CD4-positive, alpha-beta T cell treated with Interleukin-21 for 1 hour (primary cell): Measurements from ENCODE around the gene PEAK1.
"Not testable (repeated sequence)": the region's sequence is repeated elsewhere in the genome, so short reads cannot be mapped to it uniquely, and the experiment has no call there.

Experiments used
- DNase-seq: peaks from one replicate; pipeline ENCODE4 v3.0.0-alpha.2; 2020

PEAK1 gene

DNA sequence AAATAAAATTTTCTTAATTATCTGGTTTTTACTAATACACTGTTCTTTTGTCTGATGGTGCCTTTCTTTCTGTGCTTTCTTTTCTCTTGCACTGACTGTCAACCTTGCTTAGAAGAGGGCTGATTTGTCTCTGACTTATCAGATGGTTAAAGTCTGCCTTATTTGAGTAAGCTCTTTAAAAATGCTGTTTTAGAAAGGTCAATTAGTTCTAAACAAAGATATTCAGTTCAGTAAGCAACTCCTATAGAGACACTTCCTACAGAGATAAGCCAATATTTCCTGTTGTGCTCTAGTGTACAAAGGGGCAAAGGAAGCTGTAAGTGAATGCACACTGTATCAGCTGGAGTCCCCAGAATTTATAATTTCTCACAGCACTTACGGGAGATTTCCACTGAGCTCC, 195.6 kb downstream of the PEAK1 start:
- DNase-seq = no peak

DNA sequence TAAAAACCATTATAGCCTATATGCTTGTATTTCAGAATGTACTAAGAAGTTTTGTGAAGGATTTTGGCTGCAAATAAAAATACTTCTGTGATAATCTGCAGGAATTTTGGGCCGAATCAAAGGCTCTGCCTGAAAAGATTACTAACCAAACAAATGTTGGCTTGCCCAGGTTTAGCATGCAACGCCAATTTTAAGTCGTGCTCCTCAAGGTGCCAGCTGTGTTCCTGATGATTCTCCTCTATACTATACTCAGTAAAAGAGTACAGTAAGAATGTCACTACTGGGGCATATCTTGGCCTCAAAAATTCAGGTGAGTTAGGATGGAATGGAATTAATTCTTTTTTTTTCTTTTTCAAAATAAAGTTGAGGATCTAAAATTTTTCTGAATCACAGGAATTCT, 198.2 kb downstream of the PEAK1 start:
- DNase-seq = no peak

DNA sequence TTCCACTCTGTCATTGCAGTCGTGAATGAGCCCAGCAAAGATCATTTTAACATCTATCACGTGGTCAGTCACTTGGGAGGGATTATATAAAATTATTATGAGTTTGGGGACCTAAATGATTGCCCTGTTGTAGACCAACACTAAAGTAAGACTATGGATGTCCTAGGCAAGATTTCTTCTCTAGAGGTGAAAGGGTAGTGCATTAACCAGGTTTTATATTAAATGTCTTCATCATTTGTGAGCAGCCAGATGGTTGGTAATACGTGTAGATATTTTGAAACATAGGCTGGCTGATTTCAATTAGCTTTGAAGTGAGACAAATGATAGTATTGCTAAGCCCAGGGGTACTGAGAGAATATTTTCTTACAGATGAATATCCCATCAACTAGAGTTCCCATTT, 198.7 kb downstream of the PEAK1 start:
- no peak for DNase-seq

DNA sequence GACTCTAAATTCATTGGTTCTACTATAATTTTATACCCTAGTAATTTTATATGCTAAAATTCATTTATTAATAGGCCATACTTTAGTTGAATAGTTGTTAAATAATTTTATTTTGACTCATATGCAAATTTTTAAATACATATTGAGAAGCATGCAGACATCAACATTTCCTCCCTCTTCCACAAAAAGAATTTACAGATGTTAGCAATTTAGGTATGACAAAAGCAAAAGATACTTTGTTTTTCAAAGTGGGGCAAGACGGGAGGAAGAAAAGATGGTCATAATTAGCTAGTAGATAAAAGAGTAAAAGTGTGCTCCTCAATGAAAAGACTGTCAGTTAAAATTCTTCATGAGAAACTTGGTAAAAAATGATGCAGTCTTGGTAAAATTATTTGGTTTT, 200.1 kb downstream of the PEAK1 start:
- DNase-seq = no peak

DNA sequence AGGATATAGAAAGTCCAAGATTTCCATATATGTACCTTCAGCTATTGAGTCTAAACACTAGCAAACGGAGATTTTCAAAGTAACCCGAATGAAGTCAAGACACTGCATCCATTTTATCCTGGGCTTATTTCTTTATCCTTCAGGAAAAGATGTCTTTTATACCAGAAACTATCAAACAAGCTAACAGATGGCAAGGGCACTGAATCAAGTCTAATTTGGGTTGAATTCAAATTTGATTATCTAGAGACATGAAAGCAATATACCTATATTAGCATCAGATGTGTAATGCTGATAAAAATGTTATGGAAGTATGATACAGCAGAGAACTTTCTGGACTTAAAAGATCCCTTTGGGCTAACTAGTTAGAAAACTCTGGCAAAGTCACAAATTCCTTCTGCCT, 210.7 kb downstream of the PEAK1 start:
- DNase-seq = no peak

GRCh38 chr15:77208241-77208640, 211.7 kb downstream of the PEAK1 start:
- DNase-seq = no peak

DNA sequence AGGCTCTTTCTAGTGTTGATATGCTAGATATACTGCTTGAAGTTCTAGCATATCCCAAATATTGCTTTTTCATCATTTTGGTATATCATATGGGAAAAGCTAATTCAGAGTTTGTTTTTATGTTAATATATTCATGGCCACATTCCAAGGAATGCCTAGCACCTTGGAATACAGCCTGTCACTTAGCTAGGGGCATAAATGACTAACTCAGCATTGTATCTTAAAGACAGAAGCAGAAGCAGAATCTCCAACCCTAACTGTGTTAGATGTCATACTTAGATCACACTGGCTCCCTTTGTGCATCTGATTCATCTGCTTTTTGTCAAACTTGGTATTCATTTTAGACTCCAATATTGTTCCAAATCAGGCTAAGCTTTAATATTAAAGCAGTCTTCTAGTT, 218.2 kb downstream of the PEAK1 start:
- no peak for DNase-seq

- no peak for DNase-seq
Measured at GRCh38 chr15:77196381-77196780, 223.5 kb downstream of the PEAK1 start.

DNA sequence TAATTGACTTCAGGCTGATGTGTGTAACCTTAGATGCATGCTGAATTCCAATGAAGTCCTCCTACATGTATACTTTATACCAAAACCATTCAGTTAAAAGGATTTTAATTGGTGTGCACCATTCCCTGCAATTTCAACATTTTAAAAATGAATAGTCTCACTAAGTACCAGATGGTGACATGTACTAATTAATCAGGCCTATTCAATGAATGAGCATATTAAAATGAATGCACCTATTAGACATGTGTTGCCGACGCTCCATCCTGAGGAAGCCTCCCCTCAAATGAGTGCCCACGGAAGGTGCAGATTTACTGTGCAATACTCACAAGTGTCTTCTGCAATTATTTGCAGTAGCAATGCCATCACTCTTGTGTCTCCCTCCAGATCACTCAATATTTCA, 224.3 kb downstream of the PEAK1 start:
- DNase-seq = no peak

- no peak for DNase-seq
Measured at GRCh38 chr15:77192451-77192850, 227.5 kb downstream of the PEAK1 start.

DNA sequence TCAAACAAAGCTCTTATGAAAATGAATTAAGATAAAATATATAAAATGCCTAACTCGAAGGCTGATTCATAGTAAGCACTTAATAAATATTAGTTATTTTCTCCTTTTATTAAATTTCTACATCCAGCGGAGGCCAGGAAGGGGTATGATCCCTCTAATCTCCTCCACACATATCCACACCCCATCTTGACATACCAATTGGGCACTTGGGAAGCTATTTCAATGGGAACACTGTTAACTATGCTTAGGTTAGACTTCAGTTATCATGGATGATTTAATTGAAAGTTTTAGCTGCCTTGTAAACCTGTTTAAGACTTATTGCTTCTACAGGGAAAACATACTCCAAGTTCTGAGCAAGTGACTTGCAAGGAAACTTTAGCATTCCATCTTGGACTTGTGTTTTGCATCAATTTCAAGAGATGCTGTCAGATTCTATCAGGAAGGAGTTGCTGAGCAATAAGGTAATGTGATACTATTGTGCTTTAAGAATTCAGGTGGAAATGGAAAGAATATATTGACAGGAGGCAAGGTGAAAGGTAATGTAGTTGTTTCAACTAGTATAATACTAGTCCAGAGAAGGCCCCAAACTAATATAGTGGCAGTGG, 228.6 kb downstream of the PEAK1 start:
- DNase-seq = no peak

GRCh38 chr15:77187751-77188464, 232.0 kb downstream of the PEAK1 start:
- DNase-seq = peak; percentile 33

GRCh38 chr15:77186594-77187011, 233.3 kb downstream of the PEAK1 start:
- DNase-seq = peak; percentile 27

GRCh38 chr15:77185242-77185785, 234.6 kb downstream of the PEAK1 start:
- DNase-seq = no peak

- DNase-seq = not testable (repeated sequence)
Measured at GRCh38 chr15:77184352-77184751, 235.6 kb downstream of the PEAK1 start.

GRCh38 chr15:77183066-77183465, 236.8 kb downstream of the PEAK1 start:
- DNase-seq = no peak

DNA sequence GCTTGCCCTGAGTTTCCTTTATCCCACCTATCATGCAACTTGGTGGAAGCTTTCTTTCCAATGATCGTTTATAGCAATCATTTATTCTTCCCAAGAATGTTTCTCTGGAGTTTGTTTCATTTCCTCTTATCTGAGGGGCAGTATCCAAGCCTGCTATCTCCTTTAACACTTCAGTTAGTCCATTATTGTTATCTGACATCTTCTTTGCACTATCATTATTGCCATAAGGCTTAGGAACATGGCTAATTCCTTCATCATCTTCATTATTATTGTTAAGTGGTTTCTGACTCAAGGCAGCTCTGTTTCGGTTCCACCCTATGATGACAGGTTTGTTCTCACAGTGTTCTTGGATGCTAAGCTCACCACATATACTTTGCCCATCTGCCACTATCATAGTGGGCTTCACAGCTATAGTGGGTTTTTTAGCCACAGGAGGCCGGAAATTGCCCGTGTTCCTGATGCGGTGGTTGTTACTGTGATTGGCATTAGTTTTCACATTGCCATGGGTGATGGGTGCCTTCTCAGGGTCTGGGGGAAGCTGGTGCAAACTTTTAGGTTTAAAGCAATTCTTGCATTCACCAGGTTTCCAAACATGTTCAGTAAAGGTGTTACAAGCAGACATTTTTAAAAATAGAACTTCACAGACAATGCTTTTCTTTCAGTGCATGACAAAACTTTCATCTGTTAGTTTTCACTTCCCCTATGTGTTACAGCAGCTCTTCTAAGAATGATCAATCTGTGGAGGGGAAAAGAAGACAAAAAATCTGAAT, 238.4 kb downstream of the PEAK1 start:
- peak; percentile 25 for DNase-seq

DNA sequence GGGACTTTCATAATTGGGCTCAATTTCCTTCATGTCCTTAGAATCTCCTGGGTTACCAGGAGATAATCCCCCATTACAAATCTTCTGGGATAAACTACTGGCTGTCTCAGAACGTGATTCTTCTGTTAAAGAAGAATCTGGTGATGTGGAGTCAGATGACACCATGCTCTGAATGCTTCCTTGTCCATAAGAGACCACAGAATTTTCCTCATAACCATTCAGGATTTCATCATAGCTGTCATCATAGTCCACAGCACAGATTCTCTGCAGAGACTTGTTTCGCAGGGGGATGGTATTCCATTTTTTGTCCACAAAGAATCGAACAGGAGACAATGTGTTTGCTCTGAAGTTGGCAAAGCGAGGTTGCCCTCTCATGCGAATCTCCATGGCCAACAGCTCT, 239.1 kb downstream of the PEAK1 start:
- no peak for DNase-seq

DNA sequence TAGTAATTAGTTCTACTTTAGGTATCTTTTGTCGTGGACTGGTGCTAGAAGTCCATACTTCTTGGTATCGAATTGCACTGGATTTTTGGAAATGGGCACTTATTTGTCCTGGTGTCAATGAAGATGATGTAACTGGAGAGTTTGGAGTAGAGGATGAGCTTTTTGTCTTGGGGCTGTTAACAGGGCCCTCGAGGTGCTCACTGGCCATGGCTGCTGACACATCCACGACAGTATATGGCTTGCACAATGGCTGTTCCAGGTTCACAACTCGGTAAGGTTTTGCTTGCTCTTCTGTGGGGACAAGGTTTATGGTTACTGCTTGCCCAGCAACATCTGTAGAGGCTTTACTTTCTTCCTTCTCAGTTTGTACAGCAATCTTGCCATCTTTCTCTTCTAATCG, 239.6 kb downstream of the PEAK1 start:
- DNase-seq = no peak

DNA sequence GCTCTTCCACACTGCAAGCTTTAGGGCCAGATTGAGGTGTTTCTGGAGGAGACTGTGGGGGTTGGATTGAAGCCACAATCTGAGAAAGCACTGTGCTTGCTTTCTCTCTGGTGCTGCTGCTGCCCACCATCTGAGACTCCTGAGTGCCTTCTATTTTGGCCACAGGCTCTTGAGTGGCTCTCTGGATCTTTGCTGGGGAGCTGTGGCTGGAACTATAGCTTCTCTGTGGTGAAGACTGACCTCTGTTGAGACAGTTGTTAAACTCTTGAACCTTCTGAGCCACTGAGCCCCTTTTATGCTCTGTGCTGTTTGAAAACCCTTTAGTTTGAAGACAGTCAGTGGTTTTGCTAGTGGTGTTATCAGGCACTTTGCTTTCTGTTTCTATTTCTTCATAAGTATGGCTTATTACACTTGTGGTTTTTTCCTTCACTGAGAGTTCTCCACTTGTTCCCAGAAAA, 240.3 kb downstream of the PEAK1 start:
- DNase-seq = peak; percentile 30

- no peak for DNase-seq
Measured at GRCh38 chr15:77178411-77178810, 241.5 kb downstream of the PEAK1 start.

DNA sequence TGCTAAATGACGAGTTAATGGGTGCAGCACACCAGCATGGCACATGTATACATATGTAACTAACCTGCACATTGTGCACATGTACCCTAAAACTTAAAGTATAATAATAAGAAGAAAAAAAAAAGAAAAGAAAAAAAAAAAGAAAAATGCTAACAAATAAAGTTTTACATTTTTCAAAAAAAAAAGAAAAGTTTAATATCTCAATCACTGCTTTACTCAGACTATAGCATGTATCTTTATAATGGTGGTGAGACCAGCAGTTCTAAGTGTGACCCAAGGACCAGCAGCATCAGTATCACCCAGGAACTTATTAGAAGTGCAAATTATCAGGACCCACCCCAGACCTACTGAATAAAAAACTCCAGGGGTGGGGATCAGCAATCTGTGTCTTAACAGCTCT, 243.8 kb downstream of the PEAK1 start:
- not testable (repeated sequence) for DNase-seq

DNA sequence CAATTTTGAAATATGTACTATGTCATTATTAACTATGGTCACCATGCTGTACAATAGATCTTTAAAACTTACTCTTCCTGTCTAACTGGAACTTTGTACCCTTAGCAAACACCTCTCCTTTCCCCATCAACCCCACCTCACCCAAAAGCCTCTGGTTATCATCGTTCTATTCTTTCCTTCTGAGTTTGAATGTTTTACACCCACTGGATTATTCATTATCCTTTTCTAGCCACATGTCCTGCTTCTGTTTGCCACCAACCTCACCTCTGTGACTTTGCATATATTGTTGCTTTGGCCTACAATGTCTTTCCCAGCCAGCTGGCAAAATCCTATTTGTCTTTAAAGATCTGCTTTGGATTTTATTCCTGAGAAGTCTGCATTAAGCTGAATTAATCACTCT, 246.4 kb downstream of the PEAK1 start:
- DNase-seq = no peak
